IMR-90 (cell line): ENCODE data around the gene ELOVL5. TPM values are rescaled to one million over a fixed set of nuclear protein-coding genes. Genes with fewer than 3 reads are reported as not detected.

ENCODE experiments used
- ATAC-seq: fragments of 200-7000 bp; cut with Tn5 transposase; 2 replicates; pipeline ENCODE4 v1.9.1; 2020; ENCODE audit warnings: low read depth, mild to moderate bottlenecking, moderate library complexity
- BruUV-seq: library from RNA; stranded (reverse); fragments of 400-500 nt; replicated peaks from 2 replicates; lab custom pipeline; 2021; lab: Mats Ljungman, UMichigan
- CTCF ChIA-PET: fragments of 300-600 bp; formaldehyde crosslinking; extraction: SDS; loops from one replicate; lab custom pipeline; 2021; ENCODE audit warnings: antibody characterized with exemption; lab: Yijun Ruan, JAX
- POLR2A ChIA-PET: fragments of 300-600 bp; sonication (Branson Sonifier 250); formaldehyde crosslinking; loops from one replicate; lab custom pipeline; 2022; ENCODE audit warnings: antibody characterized with exemption; ENCODE audit not compliant: unreplicated experiment; lab: Charles Lee
- DNase-seq: peaks from one replicate; pipeline ENCODE4 v3.0.0; 2013
- H2AFZ ChIP-seq: replicated peaks from 2 replicates; pipeline ENCODE3; 2013; ENCODE audit warnings: low read length, mild to moderate bottlenecking; ENCODE audit not compliant: poor library complexity
- H2AK5ac ChIP-seq: 2 replicates; pipeline ENCODE4 v1.6.1; 2013; ENCODE audit warnings: low read depth, low read length, inconsistent platforms
- H2AK9ac ChIP-seq: replicated peaks from 2 replicates; pipeline ENCODE3; 2013; ENCODE audit warnings: mild to moderate bottlenecking, low read depth, low read length, moderate library complexity; ENCODE audit not compliant: poor library complexity
- H2BK120ac ChIP-seq: 2 replicates; pipeline ENCODE4 v1.6.1; 2013; ENCODE audit warnings: low read depth, low read length, inconsistent platforms
- H2BK15ac ChIP-seq: 3 replicates; pipeline ENCODE4 v1.6.1; 2013; ENCODE audit warnings: low read depth, low read length, inconsistent platforms
- H2BK20ac ChIP-seq: 2 replicates; pipeline ENCODE4 v1.6.1; 2013; ENCODE audit warnings: low read depth, mild to moderate bottlenecking, inconsistent platforms, low read length, moderate library complexity
- H2BK5ac ChIP-seq: 2 replicates; pipeline ENCODE4 v1.6.1; 2013; ENCODE audit warnings: mild to moderate bottlenecking, low read depth, low read length, inconsistent platforms; ENCODE audit not compliant: poor library complexity, severe bottlenecking
- H3K14ac ChIP-seq: replicated peaks from 2 replicates; pipeline ENCODE4 v1.6.1; 2013; ENCODE audit warnings: low read depth, low read length, inconsistent platforms
- H3K18ac ChIP-seq: 2 replicates; pipeline ENCODE4 v1.6.1; 2013; ENCODE audit warnings: low read depth, low read length, control low read depth
- H3K23ac ChIP-seq: 2 replicates; pipeline ENCODE4 v1.6.1; 2013; ENCODE audit warnings: low read depth, low read length, inconsistent platforms
- H3K27ac ChIP-seq: 2 replicates; pipeline ENCODE4 v1.5.1; 2013; ENCODE audit warnings: mild to moderate bottlenecking, control low read depth, low read length; ENCODE audit not compliant: insufficient read depth
- H3K27me3 ChIP-seq: 2 replicates; pipeline ENCODE4 v1.6.1; 2013; ENCODE audit warnings: low read length; ENCODE audit not compliant: control insufficient read depth, insufficient read depth
- H3K36me3 ChIP-seq: 2 replicates; pipeline ENCODE4 v1.6.1; 2013; ENCODE audit warnings: low read length, mixed read lengths; ENCODE audit not compliant: control insufficient read depth, insufficient read depth
- H3K4ac ChIP-seq: 2 replicates; pipeline ENCODE4 v1.6.1; 2013; ENCODE audit warnings: low read depth, low read length, inconsistent platforms
- H3K4me1 ChIP-seq: 2 replicates; pipeline ENCODE4 v1.6.1; 2013; ENCODE audit warnings: low read length, mixed read lengths; ENCODE audit not compliant: control insufficient read depth, insufficient read depth
- H3K4me2 ChIP-seq: 2 replicates; pipeline ENCODE4 v1.6.1; 2013; ENCODE audit warnings: low read depth, mild to moderate bottlenecking, control low read depth, low read length, moderate library complexity
- H3K4me3 ChIP-seq: 2 replicates; pipeline ENCODE4 v1.5.1; 2013; ENCODE audit warnings: low read depth, mild to moderate bottlenecking, control low read depth, low read length, moderate library complexity; ENCODE audit not compliant: insufficient read depth
- H3K56ac ChIP-seq: 2 replicates; pipeline ENCODE4 v1.6.1; 2013; ENCODE audit warnings: low read length, inconsistent platforms; ENCODE audit not compliant: insufficient read depth; ENCODE audit errors: extremely low read depth
- H3K79me1 ChIP-seq, 2 experiments: 2 replicates each; pipeline ENCODE4 v1.6.1; 2013; ENCODE audit warnings: low read length in 2 of 2, inconsistent platforms in 1 of 2, low read depth in 1 of 2
- H3K9ac ChIP-seq: 2 replicates; pipeline ENCODE4 v1.6.1; 2013; ENCODE audit warnings: low read depth, low read length, control low read depth
- H3K9me1 ChIP-seq: 2 replicates; pipeline ENCODE4 v1.6.1; 2013; ENCODE audit warnings: low read length, inconsistent platforms; ENCODE audit not compliant: insufficient read depth
- H3K9me3 ChIP-seq: 2 replicates; pipeline ENCODE4 v1.6.1; 2013; ENCODE audit warnings: low read length; ENCODE audit not compliant: control insufficient read depth, insufficient read depth
- H4K20me1 ChIP-seq: 2 replicates; pipeline ENCODE4 v1.6.1; 2013; ENCODE audit warnings: low read length, inconsistent platforms; ENCODE audit not compliant: insufficient read depth
- H4K5ac ChIP-seq: 2 replicates; pipeline ENCODE4 v1.6.1; 2013; ENCODE audit warnings: mild to moderate bottlenecking, low read depth, low read length, control low read depth
- H4K8ac ChIP-seq, 2 experiments: 2 replicates each; pipeline ENCODE4 v1.6.1; 2013; ENCODE audit warnings: low read depth in 2 of 2, low read length in 2 of 2, control low read depth in 1 of 2, inconsistent platforms in 1 of 2
- H4K91ac ChIP-seq: 2 replicates; pipeline ENCODE4 v1.6.1; 2013; ENCODE audit warnings: low read depth, low read length, inconsistent platforms; ENCODE audit not compliant: insufficient read depth
- CEBPB ChIP-seq: IDR thresholded peaks from 2 replicates; pipeline ENCODE4 v1.6.1; 2012; ENCODE audit warnings: low read depth, low read length, improper control_type of control experiment
- CHD1 ChIP-seq: IDR thresholded peaks from 2 replicates; pipeline ENCODE4 v1.6.1; 2012; ENCODE audit warnings: low read depth, low read length, improper control_type of control experiment
- CTCF ChIP-seq: conservative IDR thresholded peaks from 2 replicates; pipeline ENCODE4 v1.5.1; 2012; ENCODE audit warnings: mild to moderate bottlenecking, low read depth, low read length, improper control_type of control experiment
- ELK1 ChIP-seq: fragments of 150-350 bp; IDR thresholded peaks from 2 replicates; pipeline ENCODE4 v1.6.1; 2016; ENCODE audit warnings: low read depth, mild to moderate bottlenecking, low read length, moderate library complexity, borderline replicate concordance
- FOS ChIP-seq: fragments of 150-350 bp; IDR thresholded peaks from 2 replicates; pipeline ENCODE4 v1.6.1; 2016; ENCODE audit warnings: low read depth, low read length
- MAFK ChIP-seq: IDR thresholded peaks from 2 replicates; pipeline ENCODE4 v1.6.1; 2012; ENCODE audit warnings: low read depth, low read length, improper control_type of control experiment
- MAZ ChIP-seq: IDR thresholded peaks from 2 replicates; pipeline ENCODE4 v1.6.1; 2012; ENCODE audit warnings: low read depth, mild to moderate bottlenecking, low read length, improper control_type of control experiment, moderate library complexity, borderline replicate concordance
- MXI1 ChIP-seq: IDR thresholded peaks from 2 replicates; pipeline ENCODE4 v1.6.1; 2012; ENCODE audit warnings: low read depth, mild to moderate bottlenecking, low read length, moderate library complexity, borderline replicate concordance
- NFE2L2 ChIP-seq: fragments of 150-350 bp; IDR thresholded peaks from 2 replicates; pipeline ENCODE4 v1.6.1; 2016; ENCODE audit warnings: low read depth, mild to moderate bottlenecking, low read length
- POLR2A ChIP-seq: IDR thresholded peaks from 2 replicates; pipeline ENCODE4 v1.6.1; 2012; ENCODE audit warnings: mild to moderate bottlenecking, low read depth, low read length
- RAD21 ChIP-seq: IDR thresholded peaks from 2 replicates; pipeline ENCODE4 v1.6.1; 2012; ENCODE audit warnings: low read length, improper control_type of control experiment
- RCOR1 ChIP-seq: IDR thresholded peaks from 2 replicates; pipeline ENCODE4 v1.6.1; 2012; ENCODE audit warnings: mild to moderate bottlenecking, low read length, improper control_type of control experiment; ENCODE audit not compliant: insufficient replicate concordance
- RFX5 ChIP-seq: IDR thresholded peaks from 2 replicates; pipeline ENCODE4 v1.8.0; 2012; ENCODE audit warnings: low read depth, mild to moderate bottlenecking, low read length, moderate library complexity
- SMC3 ChIP-seq: fragments of 150-350 bp; IDR thresholded peaks from 2 replicates; pipeline ENCODE4 v1.6.1; 2016; ENCODE audit warnings: low read depth, mild to moderate bottlenecking, antibody characterized with exemption, low read length, moderate library complexity
- USF2 ChIP-seq: fragments of 150-350 bp; IDR thresholded peaks from 2 replicates; pipeline ENCODE4 v1.6.1; 2017; ENCODE audit warnings: mild to moderate bottlenecking, antibody characterized with exemption, low read length, low read depth
- WGBS, 2 experiments: methylation state at CpG; one replicate each; pipeline versions ENCODE4 v1.1.5 to v1.1.7; 2013; ENCODE audit warnings: missing lambda C conversion rate in 2 of 2; ENCODE audit not compliant: insufficient read length in 1 of 2; ENCODE audit errors: extremely low coverage in 2 of 2; 5-methylcytosine and 5-hydroxymethylcytosine counted together
- dilution Hi-C: fragments of 300-500 bp; cut with HindIII; formaldehyde crosslinking; loops from one replicate; pipeline ENCODE4 v1.14.3; 2018; ENCODE audit warnings: low sequenced_read_pairs; ENCODE audit not compliant: unreplicated experiment
- in situ Hi-C: fragments of 300-500 bp; cut with MboI; formaldehyde crosslinking; loops from 3 replicates; pipeline ENCODE4 v1.14.3; 2019; ENCODE audit warnings: low sequenced_read_pairs, inconsistent platforms, mixed read lengths
- intact Hi-C: fragments of 100-400 bp; cut with micrococcal nuclease; formaldehyde crosslinking; loops from 2 replicates; pipeline ENCODE4 v1.10.0; 2022
- polyA plus RNA-seq, 3 experiments: library from polyadenylated mRNA; depleted of rRNA; stranded (reverse); fragments of >200 nt; gene quantifications; 2 replicates each; pipeline ENCODE4 v1.2.3, GENCODE V29; 2012; ENCODE audit warnings: low replicate concordance in 1 of 3
- total RNA-seq: library from RNA; depleted of rRNA; stranded (reverse); fragments of >200 nt; gene quantifications from 2 replicates; pipeline ENCODE4 v1.2.3, GENCODE V29; 2012

ELOVL5 gene
- total and polyA plus RNA-seq, 2 of the 4 experiments (the other 2 are of a cell fraction) = 32.1 to 42.3 TPM

GRCh38 chr6:53359843-53360092 is 11.0 kb upstream of the ELOVL5 start:
- H3K4ac ChIP-seq = peak overlapping the region; percentile 83
- peak overlapping the region; percentile 37; the same call in 1 of the 2 replicates for H2AK5ac ChIP-seq
- H3K18ac ChIP-seq = peak overlapping the region; percentile 84
- ChIA-PET POLR2A (interaction anchor here (0.6 kb wide), 1 partner anchor 467 kb away, joined by 5 read pairs; no protein-coding TSS in a partner anchor), CTCF (interaction anchor here (0.7 kb wide), 2 partner anchors 9 to 73 kb away, joined by 3 to 4 read pairs; no protein-coding TSS in a partner anchor)
- ATAC-seq (no peak), DNase-seq (no peak)
- H4K5ac ChIP-seq = peak overlapping the region; percentile 86
- peak overlapping the region; percentile 71 for H3K9ac ChIP-seq
- peak overlapping the region; percentile 86 for H2BK5ac ChIP-seq
- H3K4me3 ChIP-seq = peak overlapping the region; percentile 60
- no CpG with 5 or more reads among the region's 10 CpGs for WGBS, 2 experiments
- peaks cover 5% of the 10 kb centered on the region for H3K9me1 ChIP-seq
- H3K23ac ChIP-seq = peak overlapping the region; percentile 96
- peak overlapping the region; percentile 69 for H2BK20ac ChIP-seq
- peaks cover under 1% of the 10 kb centered on the region; the same call in 1 of the 2 replicates for H3K27me3 ChIP-seq
- peaks cover 13% of the 10 kb centered on the region for H3K4me1 ChIP-seq
- 0 out of 4 replicates have a peak, but pooled peaks cover 0 to 6% of the 10 kb centered on the region in 2 experiments for H3K79me1 ChIP-seq
- peak overlapping the region; percentile 62 for H2BK120ac ChIP-seq
- intact Hi-C loops (no loop called here), in situ Hi-C loops (no loop called here), dilution Hi-C loops (no loop called here)
- no peaks in the 10 kb centered on the region for H3K9me3 ChIP-seq
- H2AFZ ChIP-seq = peak overlapping the region; percentile 96
- peak overlapping the region; percentile 87; the same call in 1 of the 3 replicates for H2BK15ac ChIP-seq
- no TSS peak for BruUV-seq
- H3K14ac ChIP-seq = peak overlapping the region; percentile 87
- peak overlapping the region; percentile 87 for H4K91ac ChIP-seq
- peak overlapping the region; percentile 99 for H4K8ac ChIP-seq
- H4K20me1 ChIP-seq = no peaks in the 10 kb centered on the region
- H3K56ac ChIP-seq = peak overlapping the region; percentile 79; the same call in 1 of the 2 replicates
- peak overlapping the region; percentile 95 for H2AK9ac ChIP-seq
- H3K36me3 ChIP-seq = no peaks in the 10 kb centered on the region
- peak overlapping the region; percentile 90 for H3K4me2 ChIP-seq
- peak overlapping the region; percentile 90 for H3K27ac ChIP-seq
- no peak for TF ChIP-seq NFE2L2
- TF ChIP-seq USF2 = no peak
- no peak for TF ChIP-seq MXI1
- no peak for TF ChIP-seq SMC3
- no peak for TF ChIP-seq FOS
- no peak for TF ChIP-seq RFX5
- TF ChIP-seq MAFK = no peak
- TF ChIP-seq MAZ = no peak
- no peak for TF ChIP-seq CEBPB
- TF ChIP-seq CTCF = no peak
- no peak for TF ChIP-seq RCOR1
- no peak for TF ChIP-seq CHD1
- TF ChIP-seq RAD21 = no peak
- no peak for TF ChIP-seq ELK1
- TF ChIP-seq POLR2A = no peak
